H1 (cell line): ENCODE results near the gene UBASH3A.

ENCODE experiments used
- JUN ChIP-seq: IDR thresholded peaks from 2 replicates; pipeline ENCODE4 v1.6.1; 2011; ENCODE audit warnings: low read depth, mild to moderate bottlenecking, improper control_type of control experiment, low read length
- SP4 ChIP-seq: IDR thresholded peaks from 2 replicates; pipeline ENCODE4 v1.6.1; 2012; ENCODE audit warnings: low read length, inconsistent platforms

DNA sequence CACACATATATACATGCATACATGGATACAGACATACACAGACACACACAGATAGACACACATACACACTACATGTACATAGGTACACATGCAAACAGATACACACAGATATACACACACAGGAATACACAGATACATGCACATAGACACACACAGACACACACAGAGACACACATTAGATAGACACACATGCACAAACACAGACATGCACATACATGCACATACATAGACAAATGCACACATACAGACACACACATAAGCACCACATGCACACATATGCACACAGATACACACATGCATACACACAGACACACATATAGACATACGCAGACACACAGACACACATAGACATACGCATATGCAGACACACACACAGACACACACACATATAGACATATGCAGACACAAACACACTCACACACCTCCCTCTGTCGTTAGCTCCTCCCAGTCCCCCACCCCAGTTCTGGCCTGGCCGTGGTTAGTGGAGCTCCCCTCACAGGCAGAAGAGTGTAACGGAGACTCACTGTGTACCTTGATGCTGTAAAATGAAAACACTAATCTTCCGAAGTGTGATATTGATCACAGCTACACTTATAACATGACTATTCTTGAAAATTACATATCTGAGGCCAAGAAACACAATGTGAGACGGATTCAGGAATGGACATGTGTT lies 7.6 kb downstream of the UBASH3A start:
- TF ChIP-seq SP4 (no peak), JUN (no peak)
